Endodermal cell (in vitro differentiated cells): ENCODE measurements around the gene FRS3. TPM values are rescaled to one million over a fixed set of nuclear protein-coding genes. Genes with fewer than 3 reads are reported as not detected.

Source experiments
- DNase-seq: peaks from one replicate; pipeline ENCODE4 v3.0.0-alpha.2; 2017
- H3K27ac ChIP-seq: 2 replicates; pipeline ENCODE4 v1.5.1; 2013; ENCODE audit warnings: mild to moderate bottlenecking, low read depth, low read length, moderate library complexity
- H3K27me3 ChIP-seq: 2 replicates; pipeline ENCODE4 v1.6.1; 2013; ENCODE audit warnings: mild to moderate bottlenecking, low read length, moderate library complexity; ENCODE audit not compliant: insufficient read depth, control insufficient read depth, poor library complexity, severe bottlenecking
- H3K36me3 ChIP-seq: 2 replicates; pipeline ENCODE4 v1.7.0; 2013; ENCODE audit warnings: mild to moderate bottlenecking, low read length, moderate library complexity; ENCODE audit not compliant: control insufficient read depth, insufficient read depth
- H3K4me1 ChIP-seq: one replicate; pipeline ENCODE4 v1.7.0; 2013; ENCODE audit warnings: low read length; ENCODE audit not compliant: control insufficient read depth, insufficient read depth
- H3K4me3 ChIP-seq: 2 replicates; pipeline ENCODE4 v1.5.1; 2013; ENCODE audit warnings: mild to moderate bottlenecking, low read length, moderate library complexity
- H3K9ac ChIP-seq: 2 replicates; pipeline ENCODE4 v1.6.1; 2013; ENCODE audit warnings: mild to moderate bottlenecking, low read length, moderate library complexity; ENCODE audit not compliant: poor library complexity, severe bottlenecking; ENCODE audit errors: extremely low read depth
- H3K9me3 ChIP-seq: 2 replicates; pipeline ENCODE4 v1.6.1; 2013; ENCODE audit warnings: mild to moderate bottlenecking, low read length, moderate library complexity; ENCODE audit not compliant: control insufficient read depth
- H3K27ac Mint-ChIP-seq: 2 replicates; pipeline ENCODE4 v1.8.0; 2020; ENCODE audit warnings: mixed read lengths
- H3K27me3 Mint-ChIP-seq: 2 replicates; pipeline ENCODE4 v1.8.0; 2021; ENCODE audit warnings: mild to moderate bottlenecking, mixed read lengths; ENCODE audit not compliant: insufficient read depth
- H3K36me3 Mint-ChIP-seq: 2 replicates; pipeline ENCODE4 v1.8.0; 2020; ENCODE audit warnings: low read depth, mixed read lengths
- H3K4me1 Mint-ChIP-seq: 2 replicates; pipeline ENCODE4 v1.8.0; 2020; ENCODE audit warnings: mixed read lengths
- H3K4me3 Mint-ChIP-seq: 2 replicates; pipeline ENCODE4 v1.8.0; 2020; ENCODE audit warnings: mild to moderate bottlenecking, moderate library complexity, mixed read lengths
- H3K9me3 Mint-ChIP-seq: 2 replicates; pipeline ENCODE4 v1.8.0; 2020; ENCODE audit warnings: mild to moderate bottlenecking, mixed read lengths
- CTCF ChIP-seq: fragments of 200-600 bp; sonication (generic); conservative IDR thresholded peaks from 2 replicates; pipeline ENCODE4 v1.5.0; 2021; ENCODE audit warnings: antibody characterized with exemption, mild to moderate bottlenecking
- WGBS, 2 experiments: methylation state at CpG; one replicate each; pipeline versions ENCODE4 v1.1.5 to v1.1.7; 2013; ENCODE audit warnings: missing lambda C conversion rate in 2 of 2, mixed read lengths in 1 of 2; ENCODE audit not compliant: insufficient coverage in 1 of 2, insufficient read length in 1 of 2; 5-methylcytosine and 5-hydroxymethylcytosine counted together
- total RNA-seq, 2 donors: library from RNA; stranded (reverse); fragmentation: NEBNext Ultra II Directional in 1 of 2; extraction: Animal tissue kit (Norgen Biotek cat#: 25700) in 1 of 2; gene quantifications; 2 replicates in 1 of 2; 3 replicates in 1 of 2; pipeline ENCODE4 v1.2.1, GENCODE V29; 2021

FRS3 gene
- total RNA-seq, 2 donors from 2014 or later = 7.5 to 12.0 TPM

GRCh38 chr6:41811095-41811494, 31.4 kb upstream of the FRS3 start:
- WGBS, 2 experiments = 90 to 98% methylated on average over 1 to 3 of the region's 3 CpGs
- H3K9ac ChIP-seq = no peak overlapping the region
- Mint-ChIP-seq H3K4me1 (no peaks in the 10 kb centered on the region), H3K27me3 (no peaks in the 10 kb centered on the region), H3K36me3 (peaks cover 5% of the 10 kb centered on the region), H3K4me3 (no peak overlapping the region), H3K27ac (no peak overlapping the region), H3K9me3 (no peaks in the 10 kb centered on the region)
- no peak for TF ChIP-seq CTCF
- no peaks in the 10 kb centered on the region for H3K9me3 ChIP-seq
- no peaks in the 10 kb centered on the region for H3K36me3 ChIP-seq
- H3K4me1 ChIP-seq = no peaks in the 10 kb centered on the region
- no peak overlapping the region for H3K4me3 ChIP-seq
- H3K27ac ChIP-seq = no peak overlapping the region
- H3K27me3 ChIP-seq = no peaks in the 10 kb centered on the region
- DNase-seq = no peak

DNA sequence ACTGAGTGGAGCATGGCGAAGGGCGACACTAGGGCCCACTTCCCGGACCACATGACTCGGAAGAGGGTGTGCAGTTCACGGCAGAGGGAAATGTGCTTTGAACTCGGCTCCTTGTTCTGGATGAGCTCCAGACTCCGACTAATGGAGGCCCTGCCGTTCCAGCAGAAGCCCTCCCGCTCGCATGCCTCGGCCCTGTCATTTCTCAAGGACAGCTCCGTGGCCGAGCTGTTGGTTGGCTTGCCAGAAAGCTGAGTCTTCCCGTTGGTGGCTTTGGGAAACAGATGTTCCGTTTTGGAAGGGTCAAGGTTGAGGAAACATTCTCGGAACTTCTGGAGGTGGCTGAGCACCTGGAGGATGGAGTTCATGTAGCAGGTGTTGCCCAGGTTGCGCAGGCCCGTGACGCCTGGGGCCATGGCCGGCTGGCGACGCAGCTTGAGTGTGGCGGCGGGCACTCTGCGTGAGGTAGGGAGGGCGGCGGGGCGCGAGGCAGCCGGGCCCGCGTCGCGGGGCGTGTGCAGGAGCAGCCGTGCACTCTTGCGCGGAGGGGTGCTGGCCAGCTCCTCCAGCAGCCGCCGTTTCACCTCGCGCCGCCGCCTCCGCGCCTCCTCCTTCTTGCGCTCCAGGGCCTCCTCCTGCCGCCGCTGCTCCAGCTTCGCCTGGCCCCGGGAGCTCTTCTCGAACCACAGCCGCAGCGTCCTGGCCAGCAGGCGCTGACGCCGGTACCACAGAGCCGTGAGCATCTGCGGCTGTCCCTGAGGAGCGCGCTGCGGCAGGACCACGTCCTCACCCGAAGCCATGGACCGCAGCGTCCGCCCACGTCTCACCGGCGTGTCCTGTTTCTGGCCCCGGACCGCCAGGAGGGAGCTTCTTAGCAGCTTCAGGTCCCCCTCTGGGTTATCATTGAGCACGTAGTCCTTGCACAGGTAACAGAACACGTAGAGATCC, 26.4 kb upstream of the FRS3 start:
- peaks cover 6% of the 10 kb centered on the region for H3K36me3 ChIP-seq
- H3K9me3 ChIP-seq = no peaks in the 10 kb centered on the region
- H3K4me1 Mint-ChIP-seq = no peaks in the 10 kb centered on the region
- WGBS, 2 experiments = 93 to 94% methylated on average over 53 to 74 of the region's 74 CpGs
- peaks cover 10% of the 10 kb centered on the region for H3K36me3 Mint-ChIP-seq
- no peak overlapping the region for H3K4me3 Mint-ChIP-seq
- no peak overlapping the region for H3K27ac Mint-ChIP-seq
- no peaks in the 10 kb centered on the region for H3K27me3 ChIP-seq
- TF ChIP-seq CTCF = no peak
- no peaks in the 10 kb centered on the region for H3K4me1 ChIP-seq
- no peak overlapping the region for H3K27ac ChIP-seq
- no peaks in the 10 kb centered on the region for H3K9me3 Mint-ChIP-seq
- H3K27me3 Mint-ChIP-seq = no peaks in the 10 kb centered on the region
- no peak overlapping the region for H3K9ac ChIP-seq
- H3K4me3 ChIP-seq = no peak overlapping the region
- no peak for DNase-seq

DNA sequence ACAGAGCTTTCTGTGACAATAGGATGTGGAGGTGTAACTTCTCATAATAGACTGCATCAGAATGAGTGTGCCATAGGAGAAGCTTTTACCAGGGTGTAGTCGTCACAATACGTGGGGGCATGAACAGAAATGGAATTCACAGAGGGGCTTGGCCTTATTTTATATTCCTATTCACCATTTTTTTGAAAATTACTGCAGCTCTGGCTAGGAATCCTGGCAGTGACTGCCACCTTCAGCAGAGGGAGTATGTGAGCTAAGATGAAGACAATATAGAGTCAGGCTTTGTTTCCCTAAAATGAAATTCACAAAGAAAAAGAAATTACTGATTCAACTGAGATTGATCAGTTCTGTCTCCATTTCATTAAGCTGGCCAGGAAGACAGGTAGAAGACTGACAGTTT, 21.7 kb upstream of the FRS3 start:
- Mint-ChIP-seq H3K9me3 (no peaks in the 10 kb centered on the region), H3K27ac (no peak overlapping the region), H3K4me3 (no peak overlapping the region), H3K4me1 (no peaks in the 10 kb centered on the region), H3K36me3 (peaks cover 17% of the 10 kb centered on the region), H3K27me3 (no peaks in the 10 kb centered on the region)
- Histone ChIP-seq H3K27ac (no peak overlapping the region), H3K36me3 (peaks cover 18% of the 10 kb centered on the region), H3K27me3 (no peaks in the 10 kb centered on the region), H3K4me1 (no peaks in the 10 kb centered on the region), H3K9me3 (no peaks in the 10 kb centered on the region), H3K9ac (no peak overlapping the region), H3K4me3 (no peak overlapping the region)
- DNase-seq = peak; percentile 49
- 78% methylated on average over 2 of the region's 2 CpGs; no CpG with 5 or more reads in 1 of the 2 experiments for WGBS, 2 experiments
- TF ChIP-seq CTCF = peak; percentile 74
